NCI-H1105 (cell line): ENCODE measurements around the gene CRELD2.
"Not testable (repeated sequence)": the region's sequence is repeated elsewhere in the genome, so short reads cannot be mapped to it uniquely, and the experiment has no call there.

ENCODE experiments used
- DNase-seq: peaks from one replicate; lab custom pipeline; 2025; lab: John Stamatoyannopoulos, UW

Gene CRELD2

DNA sequence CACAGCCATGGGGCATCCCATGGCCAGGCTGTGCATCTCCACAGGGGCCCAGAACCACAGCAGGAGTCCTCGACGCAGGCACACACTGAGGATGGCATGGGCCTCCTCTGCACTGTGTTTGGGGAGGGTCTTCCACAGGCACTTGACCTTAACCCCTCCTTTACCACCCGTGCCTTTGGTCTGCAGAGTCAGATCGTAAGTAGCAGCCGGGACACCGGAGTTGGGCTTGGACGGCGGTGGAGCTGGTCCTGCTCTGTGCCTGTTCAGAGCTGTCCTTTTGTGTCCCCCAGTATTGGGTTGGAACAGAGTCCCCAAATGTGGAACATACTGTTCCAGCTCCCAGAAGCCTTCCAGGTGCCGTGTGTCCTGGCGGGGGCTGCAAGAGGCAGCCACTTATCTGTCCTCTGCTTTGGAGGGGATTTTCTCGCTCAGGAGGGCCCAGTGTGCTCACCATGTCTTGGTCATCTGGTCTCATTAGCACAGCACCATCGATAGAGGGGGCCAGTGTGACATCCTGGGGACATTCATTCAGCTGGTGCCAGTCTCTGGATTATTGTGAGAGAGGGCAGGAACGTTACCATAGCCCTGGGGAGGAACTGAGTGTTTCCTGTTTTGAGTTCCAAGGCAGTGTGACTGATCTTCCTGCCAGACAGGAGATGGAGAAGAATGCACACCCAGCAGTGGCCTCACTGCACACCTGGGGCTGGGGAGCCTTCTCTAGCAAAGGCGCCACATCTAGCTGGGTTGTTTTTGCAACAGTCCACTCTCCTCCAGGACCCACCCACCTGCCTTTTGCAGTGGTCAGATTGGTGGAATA lies 12.4 kb downstream of the CRELD2 start:
- DNase-seq: peak; percentile 11

DNA sequence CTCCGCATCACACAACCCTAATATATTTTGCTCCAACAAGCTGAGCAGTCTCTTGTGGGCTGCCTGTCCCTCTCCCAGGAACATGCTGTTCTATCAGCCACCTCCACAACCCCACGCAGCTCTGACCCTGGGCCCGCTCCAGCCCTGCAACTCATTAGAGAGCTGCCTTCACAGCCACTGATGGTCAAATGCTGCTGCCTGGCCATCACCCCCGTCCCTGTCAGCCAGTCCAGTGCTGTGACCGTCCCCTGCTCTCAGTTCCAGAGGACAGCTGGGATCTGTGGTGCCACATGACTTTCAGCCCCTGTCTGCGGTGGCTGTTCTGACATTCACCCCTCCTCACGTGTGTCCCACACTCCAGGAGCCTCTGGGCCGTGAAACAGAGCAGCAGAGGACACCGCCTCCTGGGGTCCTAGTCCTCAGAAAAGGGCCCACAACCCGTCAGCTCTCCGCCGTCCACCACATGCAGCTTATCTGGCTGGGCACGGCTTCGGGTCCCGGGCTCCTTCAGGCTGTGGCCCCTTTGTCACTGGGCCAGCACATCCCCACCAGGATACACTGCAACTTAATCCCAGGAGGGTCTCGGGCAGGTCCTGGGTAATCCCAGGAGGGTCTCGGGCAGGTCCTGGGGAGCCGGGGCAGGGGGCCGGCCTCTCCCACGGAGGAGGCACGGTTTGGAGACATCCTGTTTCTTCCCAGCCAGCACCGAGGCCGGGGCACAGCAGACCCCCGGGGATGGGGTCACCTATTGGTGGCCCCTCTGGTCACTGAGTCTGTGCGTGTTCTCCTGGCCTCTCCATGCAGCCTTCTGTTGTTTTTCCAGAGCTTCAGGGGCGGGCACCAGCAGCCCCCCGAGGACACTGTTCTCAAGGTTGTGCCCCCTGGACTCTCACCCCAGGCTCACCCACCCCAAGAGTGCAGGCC lies 15.1 kb downstream of the CRELD2 start:
- no peak for DNase-seq

DNA sequence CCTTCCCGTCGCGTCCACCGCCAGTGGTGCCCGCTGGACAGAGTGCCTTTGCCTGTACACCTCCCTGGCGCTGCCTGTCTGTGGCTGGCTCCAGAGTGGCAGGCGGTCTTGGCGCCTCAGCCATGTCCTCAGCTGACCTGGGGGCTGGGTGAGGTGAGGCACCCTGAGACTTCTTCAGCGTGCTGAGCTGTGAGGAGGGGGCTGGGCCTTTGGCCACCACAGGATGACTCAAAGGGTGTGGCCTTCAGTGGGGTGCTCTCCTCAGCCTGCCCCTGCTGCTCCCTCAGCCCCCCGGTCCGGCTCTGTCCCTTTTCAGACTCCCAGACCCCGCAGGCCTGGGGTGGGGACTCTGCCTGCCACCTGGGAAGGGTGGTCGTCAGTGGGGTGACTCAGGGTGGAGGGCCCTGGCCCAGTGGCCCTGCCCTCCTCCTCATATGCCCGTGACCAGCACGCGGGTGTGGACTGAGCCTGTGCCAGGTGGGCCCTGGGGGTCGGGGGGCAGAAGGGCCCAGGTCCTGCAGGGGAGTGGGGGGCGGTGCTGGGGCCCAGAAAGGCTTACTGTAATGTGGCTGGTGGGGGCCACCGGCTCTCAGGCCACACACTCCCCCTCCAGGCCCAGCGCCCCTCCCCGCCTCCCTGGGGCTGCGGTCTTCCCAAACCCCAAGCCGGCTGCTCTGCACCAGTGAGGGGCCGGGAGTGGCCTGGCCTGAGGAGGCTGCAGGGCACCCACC lies 15.9 kb downstream of the CRELD2 start:
- no peak for DNase-seq

DNA sequence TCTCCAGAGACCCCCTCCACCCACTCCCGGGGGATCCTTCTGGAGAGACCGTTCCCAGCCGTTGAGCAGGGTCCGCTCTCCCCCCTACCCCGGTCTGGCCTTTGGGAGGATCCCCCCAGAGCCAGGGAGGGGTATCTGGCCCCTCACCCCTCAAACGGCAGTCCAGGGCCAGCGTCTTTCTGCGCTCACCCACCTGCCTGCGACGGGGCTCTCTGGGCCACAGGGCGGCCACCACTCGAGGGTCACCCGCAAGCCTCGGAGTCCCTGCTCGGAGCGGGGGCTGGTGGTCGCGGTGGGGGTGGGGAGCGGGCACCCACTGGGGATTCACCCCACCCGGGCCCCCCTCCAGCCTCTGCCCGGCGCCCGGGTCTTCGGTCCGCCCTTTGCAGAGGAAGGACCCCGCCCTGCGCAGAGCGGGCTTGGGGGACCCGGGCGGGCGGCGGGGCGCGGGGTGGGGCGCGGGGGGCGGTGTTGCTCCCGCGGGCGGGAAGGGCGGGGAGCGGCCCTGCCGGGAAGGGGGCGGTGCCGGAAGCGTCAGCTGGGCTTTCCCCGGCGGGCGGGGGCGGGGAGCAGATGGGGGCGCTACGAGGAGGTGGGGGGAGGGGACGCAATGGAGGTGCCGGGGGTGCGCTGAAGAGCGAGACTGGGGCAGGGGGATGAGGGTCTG lies 16.6 kb downstream of the CRELD2 start:
- no peak for DNase-seq

DNA sequence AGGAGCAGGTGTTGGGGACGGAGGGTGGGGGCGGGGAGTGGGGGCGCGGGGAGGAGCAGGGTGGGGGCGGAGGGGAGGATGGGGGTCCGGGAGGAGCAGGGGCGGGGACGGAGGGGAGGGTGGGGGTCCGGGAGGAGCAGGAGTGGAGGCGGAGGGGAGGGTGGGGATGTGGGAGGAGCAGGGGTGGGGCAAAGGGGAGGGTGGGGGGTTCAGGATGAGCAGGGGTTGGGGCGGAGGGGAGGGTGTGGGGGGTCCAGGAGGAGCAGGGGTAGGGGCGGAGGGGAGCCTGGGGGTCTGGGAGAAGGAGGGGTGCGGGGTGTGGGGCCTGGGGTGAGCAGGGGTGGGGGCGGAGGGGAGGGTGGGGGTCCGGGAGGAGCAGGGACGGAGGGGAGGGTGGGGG lies 17.1 kb downstream of the CRELD2 start:
- no peak for DNase-seq

DNA sequence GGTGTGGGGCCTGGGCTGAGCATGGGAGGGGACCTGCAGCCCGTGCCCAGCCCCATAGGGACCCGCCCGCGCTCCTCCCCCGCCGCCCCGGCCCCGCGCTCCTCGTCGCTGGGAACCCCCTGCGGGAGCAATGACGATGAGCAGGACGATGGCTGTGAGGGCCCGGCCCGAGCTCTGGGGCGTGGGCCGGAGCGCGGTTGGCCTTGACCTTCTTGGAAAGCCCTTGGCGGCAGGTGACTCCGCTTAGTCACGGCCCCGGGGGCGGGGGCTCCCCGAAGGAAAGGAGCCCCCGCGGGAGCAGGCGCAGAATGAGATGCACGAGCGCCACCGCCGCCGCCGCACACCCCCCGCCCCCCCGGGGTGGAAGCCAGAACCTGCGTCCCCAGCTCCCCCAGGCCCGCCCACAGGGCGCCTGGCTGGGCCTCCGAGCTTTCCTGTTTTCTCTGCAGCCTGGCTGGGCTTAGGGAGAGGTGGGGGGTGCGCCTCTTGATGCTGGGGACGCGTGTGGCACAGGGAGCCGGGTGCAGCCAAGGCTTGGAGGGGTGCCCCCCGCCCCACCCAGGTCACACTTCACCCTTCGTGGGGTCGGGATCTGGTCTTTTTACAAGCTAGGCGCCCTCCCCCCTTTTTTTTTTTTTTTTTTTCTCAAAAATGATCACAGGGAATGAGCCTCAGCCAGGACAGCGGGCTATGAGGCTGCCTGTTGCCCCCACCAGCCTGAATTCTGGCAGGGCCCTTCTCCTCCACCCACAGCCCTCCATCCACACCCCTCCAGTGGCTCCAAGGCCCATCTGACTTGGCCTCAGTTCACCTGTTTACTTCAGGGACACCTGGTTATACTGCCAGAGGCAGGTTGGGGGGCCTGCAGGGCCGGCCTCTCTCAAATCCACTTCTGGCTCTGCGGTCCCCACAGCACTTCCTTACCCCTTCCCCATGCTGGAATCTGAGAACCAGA lies 17.9 kb downstream of the CRELD2 start:
- DNase-seq: peak; percentile 12

DNA sequence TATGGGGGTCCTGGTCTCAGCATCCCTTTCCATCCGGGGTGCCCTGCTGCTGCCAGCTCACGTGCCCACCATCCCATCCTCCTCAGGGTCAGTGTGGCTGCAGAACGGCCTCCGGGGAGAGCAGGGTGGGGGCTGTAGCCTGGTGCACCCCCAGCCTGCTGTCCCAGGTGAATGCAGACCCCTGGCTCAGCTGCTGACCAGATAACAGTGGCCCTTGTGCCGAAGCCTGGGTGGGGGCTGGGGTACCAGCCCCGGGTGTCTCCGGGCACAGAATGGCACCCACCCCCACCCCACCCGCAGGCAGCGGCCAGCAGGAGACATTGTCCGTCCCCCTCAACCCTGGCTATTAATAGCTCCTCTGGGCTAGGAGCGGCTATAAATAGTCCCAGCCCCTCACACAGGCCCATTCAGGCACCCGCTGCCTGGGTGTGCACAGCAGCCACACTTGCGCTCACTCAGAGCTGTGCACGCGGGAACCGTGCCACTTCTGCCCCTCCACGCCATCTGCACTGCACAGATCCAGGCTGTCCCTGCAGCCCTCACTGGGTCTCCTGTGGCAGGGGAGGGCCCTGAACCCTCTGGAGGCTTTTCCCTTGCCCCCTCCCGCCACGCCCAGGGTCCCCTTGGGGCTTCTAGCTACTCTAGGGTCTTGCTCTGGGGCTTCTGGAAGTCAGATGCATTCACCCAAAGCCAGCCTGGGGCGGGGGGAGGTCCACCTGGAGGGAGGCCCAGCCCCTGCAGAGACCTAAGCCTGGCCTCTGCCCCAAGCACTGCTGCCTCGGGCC lies 18.7 kb downstream of the CRELD2 start:
- DNase-seq: no peak

DNA sequence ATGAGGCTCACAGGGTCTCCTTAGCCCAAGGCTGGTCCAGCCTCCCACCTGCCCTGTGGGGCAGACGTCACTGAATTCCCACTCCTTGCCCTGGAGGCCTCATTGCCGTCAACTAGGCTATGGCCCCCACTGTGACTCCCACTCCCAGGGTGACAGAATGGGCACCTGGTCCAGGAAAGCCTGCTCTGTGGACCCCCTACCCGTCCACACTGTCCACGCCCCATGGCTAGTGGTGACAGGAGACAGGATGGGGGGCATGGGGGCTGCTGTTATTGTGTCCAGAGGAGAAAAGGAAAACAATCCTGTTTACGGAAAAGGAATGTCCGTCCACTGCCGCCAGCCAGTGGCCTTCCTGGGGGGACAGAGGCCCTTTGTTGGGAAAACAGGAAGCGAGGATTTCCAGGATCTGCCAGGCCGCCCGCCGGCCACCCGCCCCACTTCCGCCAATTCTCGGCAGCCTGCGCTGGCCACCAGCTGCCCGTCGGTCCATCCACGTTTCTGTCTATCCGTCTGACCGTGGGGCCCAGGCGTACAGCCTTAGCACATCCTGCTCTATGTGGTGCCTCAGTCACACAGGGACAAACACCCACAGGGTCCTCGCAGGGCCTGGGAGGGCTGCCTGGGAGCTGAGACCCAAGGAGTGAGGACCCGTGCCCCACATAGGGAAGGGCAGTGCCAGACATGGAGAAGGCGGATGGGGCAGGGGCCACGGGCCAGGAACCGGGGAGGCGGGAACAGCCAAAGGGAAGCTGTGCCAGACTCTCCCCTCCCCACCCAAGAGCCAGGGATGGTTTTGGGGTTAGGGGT lies 19.5 kb downstream of the CRELD2 start:
- no peak for DNase-seq

DNA sequence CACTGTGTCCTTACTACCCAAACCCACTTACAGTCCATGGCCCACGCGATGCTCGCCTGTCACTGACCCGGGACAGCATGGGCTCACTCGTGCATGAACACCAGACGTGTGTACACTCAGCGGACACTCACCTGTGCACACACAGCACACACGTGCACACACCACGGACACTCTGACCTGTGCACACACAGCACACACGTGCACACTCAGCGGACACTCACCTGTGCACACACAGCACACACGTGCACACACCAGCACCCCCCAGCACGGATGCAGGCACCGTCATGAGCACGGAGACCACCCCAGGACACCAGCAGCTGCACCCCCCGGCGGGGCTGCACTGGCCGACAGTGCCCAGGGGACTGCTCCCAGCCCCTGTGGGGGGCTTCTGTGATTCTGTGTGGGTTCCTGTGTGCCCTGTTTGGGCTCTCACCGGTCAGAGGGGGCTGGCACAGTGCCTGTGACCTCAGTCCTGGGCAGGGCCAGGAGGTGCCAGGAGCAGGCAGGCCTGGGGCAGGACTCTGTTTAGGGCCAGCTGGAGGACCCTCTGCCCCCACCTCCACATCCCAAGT lies 20.2 kb downstream of the CRELD2 start:
- no peak for DNase-seq

DNA sequence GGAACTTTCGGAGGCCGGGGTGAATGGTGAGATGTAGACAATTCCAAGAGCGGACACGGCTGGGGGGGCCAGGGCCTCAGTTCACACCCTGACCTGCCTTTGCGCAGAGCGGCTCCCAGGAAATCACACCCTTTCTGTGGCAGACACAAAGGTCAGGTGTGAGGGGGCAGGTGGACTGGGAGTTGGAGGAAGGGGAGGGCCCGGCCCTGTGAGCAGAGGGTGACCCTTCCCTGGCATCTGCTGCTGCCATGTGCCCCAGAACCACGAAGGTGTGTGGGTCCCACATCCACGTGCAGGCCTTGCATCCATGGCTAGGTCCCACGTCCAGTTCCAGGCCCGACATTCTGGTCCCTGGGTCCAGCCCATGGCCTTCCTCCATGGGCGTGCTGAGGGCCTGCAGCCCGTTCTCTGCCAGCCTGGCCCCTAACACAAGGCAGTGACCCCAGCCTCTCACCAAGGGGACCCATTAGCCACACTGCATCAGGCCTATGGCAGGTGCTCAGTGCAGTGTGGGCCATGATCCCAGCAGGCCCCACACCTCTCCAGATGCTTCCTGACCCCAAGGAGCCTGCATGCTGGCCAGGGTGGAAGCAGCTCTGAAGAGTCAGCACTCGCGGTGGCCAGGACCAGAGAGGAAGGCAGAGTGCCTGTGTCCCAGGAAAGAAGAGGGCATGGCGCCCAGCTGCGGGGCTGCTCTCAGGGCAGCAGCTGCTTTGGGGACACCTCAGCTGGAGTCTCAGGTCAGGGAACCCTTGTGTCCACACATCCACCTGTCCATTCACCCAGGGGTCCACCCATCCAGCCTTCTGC lies 23.3 kb downstream of the CRELD2 start:
- DNase-seq: no peak

DNA sequence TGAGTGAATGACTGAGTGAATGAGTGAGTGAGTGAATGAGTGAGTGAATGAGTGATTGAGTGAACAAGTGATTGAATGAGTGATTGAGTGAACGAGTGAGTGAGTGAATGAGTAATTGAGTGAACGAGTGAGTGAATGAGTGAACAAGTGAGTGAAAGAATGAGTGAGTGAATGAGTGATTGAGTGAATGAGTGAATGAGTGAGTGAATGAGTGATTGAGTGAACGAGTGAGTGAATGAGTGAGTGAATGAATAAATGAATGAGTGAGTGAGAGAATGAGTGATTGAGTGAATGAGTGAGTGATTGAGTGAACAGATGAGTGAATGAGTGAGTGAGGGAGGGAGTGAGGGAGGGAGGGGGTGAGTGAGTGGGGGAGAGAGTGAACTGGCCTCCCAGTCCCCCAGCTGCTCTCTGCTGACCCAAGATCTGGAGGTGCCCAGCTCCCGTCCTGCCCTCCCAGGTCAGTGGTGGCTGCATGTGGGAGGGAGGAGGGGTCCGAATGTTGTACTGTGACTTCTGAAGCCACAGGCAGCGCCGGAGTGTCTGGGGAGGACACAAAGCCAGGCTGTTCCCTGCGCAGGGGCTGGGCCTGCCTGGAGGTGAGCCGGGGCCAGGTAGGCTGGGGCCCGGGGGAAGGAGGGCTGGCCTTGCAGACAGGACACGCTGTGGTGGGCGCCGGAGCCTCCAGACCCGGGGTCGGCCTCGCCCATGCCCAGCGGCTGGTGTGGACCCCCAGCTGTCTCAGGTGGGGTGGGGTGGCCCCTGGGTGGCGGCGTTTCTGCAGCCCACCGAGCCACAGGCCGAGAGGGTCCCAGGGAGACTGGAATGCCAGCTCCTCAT lies 24.4 kb downstream of the CRELD2 start:
- no peak for DNase-seq

DNA sequence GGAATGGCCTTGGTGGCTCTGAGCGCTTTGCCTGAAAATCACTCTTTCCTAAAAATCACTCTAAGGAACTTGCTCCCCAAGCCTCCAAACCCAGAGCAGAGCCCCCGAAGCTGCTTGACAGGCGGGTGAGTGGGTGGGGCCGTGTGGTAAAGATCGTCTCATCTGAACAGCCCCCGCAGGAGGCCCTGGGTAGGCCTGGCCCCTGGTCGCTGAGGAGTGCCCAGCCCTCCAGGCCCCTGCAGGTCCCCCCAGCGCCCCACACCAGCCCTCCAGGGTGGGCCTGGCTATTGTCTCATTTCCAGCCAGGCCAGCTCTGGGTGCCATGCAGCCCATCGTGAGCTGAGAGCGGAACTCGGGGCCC lies 25.0 kb downstream of the CRELD2 start:
- no peak for DNase-seq

DNA sequence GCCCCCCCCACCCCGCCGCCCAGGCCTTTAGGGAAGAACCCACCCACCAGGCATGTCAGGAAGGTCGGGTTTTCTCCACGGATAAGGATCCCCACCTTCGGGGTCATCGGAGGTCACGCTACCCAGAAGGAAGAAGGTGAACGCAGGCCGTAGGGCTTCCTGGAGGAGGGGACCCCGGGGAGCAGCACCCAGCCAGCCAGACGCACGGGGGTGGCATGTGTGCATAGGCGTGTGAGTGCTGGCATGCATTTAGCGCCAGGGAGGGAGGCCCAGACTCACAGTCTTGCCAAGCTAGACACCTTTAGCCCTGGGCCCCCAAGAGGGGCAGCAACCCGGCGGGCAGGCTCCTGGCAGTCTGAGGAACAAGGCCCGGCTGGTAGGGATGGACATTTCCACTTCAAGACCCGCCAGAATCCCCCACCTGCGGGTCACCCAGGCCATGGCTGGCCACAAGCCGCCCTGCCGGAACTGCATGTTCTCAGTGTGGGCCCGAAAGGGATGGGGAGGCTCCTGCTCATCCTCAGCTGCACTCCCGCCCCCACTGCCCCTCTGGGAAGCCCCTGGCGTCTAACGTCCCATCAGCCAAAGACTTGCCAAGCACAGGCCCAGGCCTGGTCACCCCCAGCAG lies 25.5 kb downstream of the CRELD2 start:
- DNase-seq: no peak

DNA sequence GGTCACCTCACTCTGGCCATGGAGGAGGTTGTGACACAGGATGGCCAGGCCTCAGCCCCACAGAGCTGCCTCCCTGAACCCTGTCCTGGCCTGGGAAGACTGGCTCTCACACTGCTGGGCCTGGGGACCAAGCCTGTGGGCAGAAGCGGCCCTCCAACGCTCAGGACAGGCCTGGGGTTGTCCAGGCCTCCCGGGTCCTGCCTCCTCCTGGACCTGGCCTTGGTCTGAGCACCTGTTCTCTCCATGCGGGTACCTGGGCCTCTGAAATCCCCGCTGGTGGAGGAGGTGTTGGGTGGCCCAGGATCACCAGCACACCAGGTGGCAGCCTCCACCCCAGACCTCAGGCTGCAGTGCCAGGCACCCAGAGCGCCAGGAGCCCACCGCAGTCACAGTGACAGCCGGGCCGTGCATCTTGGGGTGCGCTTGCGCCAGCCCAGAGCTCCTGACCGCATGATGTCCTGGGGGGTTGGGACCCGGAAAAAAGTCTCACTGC lies 26.0 kb downstream of the CRELD2 start:
- DNase-seq: no peak

DNA sequence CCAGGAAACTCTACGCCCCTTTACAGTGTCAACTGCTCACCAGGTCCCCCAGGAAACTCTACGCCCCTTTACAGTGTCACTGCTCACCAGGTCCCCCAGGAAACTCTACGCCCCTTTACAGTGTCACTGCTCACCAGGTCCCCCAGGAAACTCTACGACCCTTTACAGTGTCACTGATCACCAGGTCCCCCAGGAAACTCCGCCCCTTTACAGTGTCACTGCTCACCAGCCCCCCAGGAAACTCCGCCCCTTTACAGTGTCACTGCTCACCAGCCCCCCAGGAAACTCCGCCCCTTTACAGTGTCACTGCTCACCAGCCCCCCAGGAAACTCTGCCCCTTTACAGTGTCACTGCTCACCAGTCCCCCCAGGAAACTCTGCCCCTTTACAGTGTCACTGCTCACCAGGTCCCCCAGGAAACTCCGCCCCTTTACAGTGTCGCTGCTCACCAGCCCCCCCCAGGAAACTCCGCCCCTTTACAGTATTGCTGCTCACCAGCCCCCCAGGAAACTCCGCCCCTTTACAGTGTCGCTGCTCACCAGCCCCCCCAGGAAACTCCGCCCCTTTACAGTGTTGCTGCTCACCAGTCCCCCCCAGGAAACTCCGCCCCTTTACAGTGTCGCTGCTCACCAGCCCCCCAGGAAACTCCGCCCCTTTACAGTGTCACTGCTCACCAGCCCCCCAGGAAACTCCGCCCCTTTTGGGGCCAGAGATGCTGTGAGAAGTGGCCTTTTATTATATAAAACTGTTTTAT lies 26.8 kb downstream of the CRELD2 start:
- not testable (repeated sequence) for DNase-seq
